DMS153 treated with DMSO at 0.1 percent for 48 hours (cell line): ENCODE data around the gene FAM53B.

Experiments
- DNase-seq: peaks from one replicate; lab custom pipeline; 2025; ENCODE audit not compliant: unreplicated experiment; lab: John Stamatoyannopoulos, UW

FAM53B gene

DNA sequence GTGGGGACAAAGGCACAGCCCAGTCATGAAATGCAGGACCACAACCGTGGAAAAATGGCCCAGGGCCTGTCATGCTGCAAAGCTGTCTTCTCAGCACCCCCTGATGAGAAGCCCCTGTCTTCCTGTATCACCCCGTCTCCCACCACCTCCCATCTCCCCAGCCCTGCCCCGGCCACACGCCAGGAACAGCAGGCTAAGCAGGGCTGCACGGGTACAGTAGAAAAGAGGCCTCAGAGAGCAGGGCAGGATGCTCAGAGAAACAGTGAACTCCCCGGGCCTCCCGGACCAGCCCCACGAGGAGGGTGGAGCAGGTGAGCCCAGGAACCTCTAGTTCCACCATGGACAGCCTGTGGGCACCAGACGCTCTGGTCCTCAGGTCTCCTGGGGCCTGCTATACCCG is 77.7 kb downstream of the FAM53B start:
- no peak for DNase-seq

DNA sequence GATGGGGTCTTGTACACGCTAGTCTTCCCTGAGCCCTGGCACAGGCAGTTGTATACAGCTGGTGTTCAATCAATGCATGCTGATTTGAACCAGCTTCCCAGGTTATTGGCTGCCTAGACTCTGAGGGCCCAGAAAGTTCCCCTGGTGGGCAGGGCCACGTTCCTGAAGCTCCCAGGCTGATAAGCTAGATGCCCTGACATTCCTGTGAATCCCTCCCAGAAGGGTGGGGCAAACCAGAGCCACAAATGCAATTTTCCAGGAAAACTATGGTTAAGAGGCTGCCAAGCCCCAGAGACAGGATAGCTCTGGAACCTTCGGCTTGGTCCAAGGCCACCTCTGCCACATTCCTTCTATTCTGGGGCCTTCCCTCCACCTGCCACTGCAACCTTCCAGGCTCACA is 78.2 kb downstream of the FAM53B start:
- no peak for DNase-seq

DNA sequence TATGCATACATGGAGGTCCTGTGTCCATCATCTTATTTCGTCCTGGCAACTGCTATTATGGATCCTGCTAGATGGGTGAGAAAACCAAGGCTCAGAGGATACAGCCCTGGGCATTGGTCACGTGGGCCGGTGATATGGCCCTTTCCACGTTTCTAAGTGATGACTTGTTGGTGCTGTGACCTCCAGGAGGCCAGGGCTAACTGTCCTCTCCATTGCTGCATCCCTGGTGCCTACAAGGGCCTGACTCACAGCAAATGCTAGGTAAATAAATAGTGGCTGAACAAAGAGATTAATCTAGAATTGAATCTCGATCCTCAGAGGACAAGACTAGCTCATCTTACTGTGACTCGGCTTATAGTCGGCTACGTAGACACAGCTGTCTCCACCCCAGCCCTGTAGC is 78.6 kb downstream of the FAM53B start:
- no peak for DNase-seq

DNA sequence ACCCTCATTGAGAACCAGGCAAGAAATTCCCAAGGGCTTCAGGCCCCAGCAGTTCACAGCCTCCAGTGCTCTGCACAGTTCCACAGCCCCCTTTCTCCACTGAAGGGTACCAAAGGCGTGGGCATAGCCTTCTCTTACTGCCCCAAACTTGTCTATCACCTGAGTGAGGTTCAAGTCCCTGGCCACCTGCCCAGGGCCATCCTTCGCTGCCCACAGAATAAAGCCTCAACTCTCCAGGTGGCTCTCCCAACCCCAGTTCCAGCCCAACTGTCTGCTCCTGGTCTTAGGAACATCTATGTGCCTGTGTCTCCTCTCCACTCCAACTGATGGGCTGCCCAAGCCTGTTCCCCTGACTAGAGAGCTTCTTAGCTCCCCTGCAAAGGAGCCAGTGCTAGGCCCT is 79.1 kb downstream of the FAM53B start:
- no peak for DNase-seq

DNA sequence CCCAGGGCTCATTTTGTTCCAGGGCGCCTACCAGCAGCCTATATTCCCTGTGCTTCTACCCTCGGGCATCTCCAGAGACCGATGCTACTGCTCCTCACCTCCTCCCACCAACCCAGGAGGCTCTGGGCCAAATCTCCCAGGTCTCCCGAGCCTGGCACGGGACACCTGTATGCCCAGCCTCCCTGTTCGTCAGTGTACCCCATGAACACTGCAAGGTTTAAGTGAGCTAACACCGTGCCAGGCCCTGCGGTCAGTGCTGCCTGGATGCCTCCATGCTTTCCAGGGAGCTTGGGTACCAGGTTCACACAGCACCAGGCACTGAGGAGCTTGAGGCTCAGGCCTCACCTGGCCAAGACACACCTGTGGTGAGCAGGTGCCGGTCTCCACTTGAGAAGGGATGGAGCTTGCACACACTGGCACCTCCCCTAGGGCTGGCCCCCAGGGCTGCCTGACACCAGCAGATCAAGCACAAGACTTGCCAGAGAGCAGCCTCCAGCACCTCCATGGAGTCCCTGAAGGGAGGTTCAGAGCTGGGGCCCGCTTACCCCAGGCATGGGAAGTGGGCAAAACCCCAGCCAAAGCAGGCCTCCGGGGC is 80.3 kb downstream of the FAM53B start:
- no peak for DNase-seq

DNA sequence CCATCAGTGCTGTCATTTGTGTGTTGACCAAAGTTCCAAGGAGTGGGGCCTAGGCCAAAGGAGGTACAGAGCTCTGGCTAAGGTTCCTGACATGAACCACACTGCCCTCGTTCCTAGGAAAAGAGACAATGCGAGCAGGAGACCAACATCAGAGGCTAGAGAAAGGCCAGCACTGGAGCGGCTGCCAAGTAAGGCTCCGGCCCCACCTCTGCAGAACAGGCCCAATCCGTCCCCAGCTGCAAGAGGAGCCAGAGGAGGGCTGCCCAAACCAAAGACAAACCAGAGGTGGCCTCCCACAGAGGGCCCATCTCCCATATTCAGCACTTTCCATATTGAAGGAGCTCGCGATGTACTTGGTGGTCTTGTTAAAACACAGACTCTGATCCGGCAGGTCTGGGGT is 81.0 kb downstream of the FAM53B start:
- no peak for DNase-seq

DNA sequence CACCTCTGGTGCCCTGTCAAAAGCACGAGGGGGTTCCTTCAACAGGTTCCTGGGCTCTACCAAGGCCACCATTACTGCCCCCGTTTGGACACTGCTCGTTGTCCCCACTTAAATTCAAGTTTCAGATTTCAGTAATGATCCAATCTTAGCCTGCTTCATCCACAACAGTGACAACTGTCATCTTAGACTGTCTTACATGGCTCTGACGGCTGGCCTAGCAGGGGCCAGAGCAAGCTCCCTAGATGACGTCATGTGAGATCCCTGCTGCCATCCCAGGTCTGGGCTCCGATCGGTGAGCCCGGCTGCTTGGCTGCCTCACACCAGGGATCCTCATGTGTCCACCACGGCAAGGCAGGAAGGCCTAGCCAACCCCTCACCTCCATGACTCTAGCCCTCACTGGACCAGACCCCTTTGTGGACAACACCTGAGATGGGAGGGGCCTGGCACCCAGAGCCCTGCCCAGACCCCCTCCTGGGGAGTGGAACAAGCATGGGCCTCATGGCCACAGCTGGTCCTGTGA is 82.5 kb downstream of the FAM53B start:
- no peak for DNase-seq

DNA sequence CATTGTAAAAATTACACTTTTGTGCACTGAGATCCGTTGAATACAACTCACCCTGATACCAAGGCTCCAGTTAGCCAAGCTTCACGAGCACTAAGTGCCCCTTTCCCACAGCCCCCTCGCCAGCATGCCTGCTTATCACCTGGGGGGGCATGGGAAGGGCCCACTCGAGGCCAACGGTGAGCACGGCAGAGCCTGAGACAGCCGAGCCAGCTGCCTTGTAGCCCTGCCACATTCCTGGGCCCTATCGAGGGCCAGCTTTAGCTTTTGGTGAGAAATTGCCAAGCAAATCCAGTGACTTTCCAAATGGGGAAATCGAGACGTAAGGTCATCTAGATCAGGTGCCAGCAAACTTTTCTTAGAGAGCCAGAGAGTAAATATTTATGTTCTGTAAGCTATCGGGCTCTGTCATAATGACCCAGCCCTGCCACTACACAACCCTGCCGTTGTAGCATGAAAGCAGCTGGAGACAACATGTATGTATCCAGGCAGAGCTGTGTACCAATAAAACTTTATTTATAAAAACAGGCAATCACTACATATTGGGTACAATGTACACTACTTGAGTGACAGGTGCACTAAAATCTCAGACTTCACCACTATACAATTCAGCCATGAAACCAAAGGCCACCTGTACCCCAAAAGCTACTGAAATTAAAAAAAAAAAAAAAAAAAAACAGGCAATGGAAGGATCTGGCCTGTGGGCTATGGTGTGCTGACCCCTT is 83.6 kb downstream of the FAM53B start:
- DNase-seq: no peak

DNA sequence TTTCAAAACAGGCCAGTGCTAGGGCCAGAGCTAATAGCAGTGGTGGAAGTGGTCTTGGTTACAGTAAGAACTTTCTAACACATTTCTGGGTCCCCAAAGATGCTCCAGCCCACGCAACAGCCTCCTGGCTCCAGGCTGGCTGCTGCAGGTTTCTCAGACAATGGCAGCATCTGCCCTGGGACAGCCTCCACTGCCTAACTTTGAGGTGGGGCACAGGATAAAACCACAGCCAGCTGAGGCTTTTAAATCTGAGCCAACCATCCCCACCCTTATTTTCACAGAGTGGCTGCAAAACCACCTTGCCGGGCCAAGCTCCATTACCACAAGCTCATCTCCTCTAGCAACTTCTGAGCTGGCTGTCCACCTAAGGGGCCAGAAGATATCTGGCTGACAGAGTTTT is 84.8 kb downstream of the FAM53B start:
- no peak for DNase-seq

DNA sequence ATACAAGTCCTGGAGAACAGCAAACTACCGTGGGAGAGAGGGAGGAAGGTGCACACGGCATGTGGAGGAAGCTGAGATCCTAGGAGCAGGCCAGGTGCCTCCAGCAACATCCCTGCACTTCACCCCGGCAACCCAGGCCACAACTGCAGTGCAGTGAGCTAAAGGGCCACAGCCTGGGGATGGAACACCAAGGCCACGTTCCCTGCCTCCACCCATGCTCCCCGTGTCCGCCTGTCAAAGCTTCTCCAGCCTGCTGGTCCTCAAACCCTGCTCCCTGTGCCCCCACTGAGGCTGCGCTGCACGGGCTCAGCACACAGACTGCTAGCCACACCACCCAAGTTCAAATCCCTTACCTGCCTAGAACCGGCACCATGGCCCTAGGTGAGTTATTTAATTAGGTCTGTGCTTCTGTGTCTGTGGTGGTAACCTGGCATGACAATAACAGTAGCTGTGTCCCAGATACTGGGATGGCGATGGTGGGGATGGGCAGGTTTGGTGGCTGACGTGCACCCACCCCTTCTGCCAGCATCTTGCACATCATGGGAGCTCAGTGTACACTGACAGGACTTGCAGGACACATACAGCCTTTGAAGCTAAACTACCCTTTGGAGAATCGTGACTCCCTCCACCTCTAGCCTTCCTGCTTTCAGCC is 85.5 kb downstream of the FAM53B start:
- no peak for DNase-seq

DNA sequence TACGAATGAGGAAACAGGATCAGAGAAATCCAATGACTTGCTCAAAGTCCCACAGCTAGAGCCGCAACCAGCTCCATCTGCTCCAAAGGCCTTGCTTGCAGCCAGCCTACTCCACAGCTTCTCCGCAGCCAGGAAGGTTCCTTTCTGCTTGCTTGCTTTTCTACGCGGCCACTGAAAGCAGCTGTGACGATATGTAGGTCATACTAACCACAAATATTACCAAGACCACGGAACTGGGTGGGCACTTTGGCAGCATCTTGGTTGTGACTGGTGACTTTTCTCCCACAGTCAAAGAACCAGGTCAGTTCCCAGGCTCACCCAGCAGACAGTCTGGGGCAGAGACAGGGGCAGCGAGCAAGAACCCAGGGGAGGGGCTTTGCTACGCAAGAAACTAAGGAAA is 86.4 kb downstream of the FAM53B start:
- DNase-seq: no peak

DNA sequence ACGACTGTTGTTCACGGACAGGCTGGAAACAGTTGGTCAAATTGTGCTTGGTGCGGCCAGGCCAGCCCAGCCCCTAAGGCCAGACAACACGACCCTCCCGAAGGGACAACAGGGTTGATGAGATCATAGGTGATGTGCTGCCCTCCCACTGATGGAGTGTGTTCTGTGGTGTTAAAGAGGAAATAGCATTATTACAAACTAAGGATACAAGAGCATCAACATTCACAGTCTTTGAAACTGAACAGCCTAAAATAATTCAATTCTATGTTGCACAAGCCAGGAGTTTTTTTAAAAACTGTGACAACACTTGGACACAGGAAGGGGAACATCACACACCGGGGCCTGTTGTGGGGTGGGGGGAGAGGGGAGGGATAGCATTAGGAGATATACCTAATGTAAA is 87.6 kb downstream of the FAM53B start:
- no peak for DNase-seq

DNA sequence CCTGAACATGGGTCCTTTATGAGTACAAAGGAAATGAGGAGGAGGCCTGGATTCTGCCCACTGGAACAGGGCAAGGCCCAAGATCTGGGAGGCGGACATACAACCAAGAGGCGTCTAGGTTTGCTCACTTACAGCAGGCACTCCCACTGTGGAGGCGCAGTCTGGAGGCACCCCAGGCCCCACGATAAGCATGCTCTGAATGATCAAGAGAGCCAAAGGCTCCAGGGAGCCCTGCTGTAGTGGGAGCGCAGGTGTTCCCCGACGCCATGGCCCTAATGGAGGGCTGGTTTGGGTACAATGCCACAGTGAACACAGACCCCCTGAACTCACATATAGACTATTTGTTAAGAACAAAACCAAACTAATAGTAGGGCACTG is 88.1 kb downstream of the FAM53B start:
- DNase-seq: no peak

DNA sequence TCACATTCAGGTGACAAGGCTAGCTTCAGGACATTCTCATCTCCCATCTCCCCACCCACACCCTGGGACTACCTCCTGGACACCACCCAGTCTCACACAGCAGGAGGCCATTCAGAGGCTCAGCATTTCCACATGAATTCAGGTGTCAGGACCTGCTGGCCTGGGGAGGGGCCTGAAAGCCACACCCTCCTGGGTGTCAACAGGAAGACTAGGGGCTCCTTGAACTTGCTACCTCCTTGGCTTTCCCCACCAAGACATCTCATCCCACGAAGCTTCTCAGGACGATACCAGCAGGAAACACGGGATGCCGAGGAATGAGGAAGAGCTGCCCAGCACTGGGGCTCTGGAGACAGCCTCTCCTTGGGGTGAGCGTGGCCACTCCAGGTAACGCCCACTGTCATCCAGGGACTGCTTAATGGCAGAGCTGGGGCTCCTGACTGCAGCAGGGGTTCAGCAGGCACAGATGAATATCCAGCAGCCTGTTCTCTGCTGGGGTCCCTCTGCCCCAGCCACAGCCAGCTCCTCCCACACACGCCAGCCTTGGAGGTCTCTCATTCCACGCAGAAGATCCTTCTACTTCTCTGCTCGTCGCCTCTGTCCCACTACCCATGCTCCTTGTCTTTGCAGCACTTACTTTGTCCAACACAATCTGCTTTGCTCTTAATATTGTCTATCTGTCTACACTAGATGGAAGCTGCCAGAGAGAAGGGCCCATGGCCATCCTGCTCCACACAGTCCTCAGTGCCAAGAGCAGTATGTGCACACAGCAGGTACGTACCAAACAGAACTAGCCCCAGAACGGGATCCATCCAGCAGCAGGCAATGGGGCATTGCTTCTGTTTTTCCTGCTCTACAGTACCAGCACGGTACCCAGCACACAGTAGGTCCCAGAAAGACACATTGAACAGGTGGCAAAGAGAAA is 88.7 kb downstream of the FAM53B start:
- DNase-seq: no peak

DNA sequence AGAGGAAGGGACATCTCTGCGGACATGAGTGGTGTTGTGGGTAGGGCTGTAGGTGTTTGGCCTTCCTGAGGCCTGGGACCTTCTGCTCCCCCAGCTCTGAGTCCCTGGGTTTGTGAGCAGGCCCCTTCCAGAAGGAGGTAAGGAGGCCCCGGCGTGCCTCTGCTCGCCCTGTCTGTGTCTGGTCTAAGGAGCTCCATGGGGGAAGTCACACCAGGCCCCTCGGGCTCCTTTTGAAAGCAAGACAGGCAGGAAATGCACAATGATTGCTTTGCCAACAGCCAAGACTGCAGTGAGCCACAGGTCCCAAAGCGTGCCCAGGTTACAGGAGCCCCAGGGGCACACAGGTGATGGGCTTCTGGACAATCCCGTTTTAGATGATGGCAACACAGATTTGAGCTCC is 89.5 kb downstream of the FAM53B start:
- no peak for DNase-seq

DNA sequence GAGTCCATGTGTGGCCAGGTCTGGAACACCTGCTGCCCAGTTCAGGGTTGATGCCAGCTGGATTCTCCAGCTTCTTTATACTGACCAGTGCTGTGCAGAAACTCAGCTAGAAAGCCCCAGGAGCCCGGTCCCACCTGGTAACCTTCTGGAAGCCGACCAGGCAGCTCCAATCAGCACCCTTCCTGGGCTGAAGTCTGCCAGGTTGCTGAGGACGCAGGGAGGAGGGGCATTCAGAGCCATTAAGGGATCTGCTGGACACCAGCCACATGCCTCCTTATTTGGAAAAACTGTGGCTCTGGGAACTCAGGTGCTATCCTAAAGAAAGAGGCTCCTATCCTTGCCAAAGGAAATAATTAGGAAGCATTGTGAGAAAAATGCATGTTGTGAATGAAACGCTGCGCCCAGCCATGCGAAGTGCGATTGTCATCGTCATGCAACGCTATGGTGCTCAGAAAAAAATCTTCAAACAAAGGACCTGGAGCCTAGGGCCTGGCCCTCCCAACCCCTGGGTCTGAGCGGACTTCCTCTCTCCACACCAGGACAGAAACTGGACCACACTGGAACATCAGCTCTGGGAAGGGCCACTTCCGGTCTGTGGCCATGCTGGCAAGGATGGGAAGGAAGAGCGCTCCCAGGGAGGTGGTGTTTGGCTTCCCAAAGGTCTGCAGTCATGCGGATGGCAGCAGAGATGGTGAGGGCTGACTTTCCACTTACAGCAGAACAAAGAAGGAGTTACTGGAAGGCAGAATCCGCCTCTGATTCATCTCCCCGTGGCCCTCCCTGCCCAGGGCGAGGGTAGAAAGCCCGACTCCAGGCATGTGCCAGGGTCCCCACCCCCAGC is 90.1 kb downstream of the FAM53B start:
- no peak for DNase-seq

DNA sequence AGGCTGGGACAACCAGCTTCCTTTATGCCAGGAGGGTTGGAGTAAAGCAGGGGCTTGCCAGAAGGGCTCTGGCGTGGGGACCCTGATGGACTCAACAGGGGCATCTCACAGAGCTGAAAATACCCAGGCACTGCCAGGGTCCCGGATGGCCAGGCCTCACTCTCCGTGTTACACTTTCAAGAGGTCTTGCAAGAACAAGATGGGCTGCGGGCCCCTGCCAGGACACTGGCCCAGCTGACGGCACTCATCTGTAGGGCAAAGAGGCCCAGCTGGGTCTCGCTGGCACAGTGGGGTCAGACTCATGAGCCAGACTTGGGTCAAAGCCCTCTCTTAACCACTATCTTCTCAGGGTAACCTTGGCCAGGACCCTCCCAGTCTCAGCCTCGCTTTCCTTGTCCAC is 90.9 kb downstream of the FAM53B start:
- DNase-seq: no peak

DNA sequence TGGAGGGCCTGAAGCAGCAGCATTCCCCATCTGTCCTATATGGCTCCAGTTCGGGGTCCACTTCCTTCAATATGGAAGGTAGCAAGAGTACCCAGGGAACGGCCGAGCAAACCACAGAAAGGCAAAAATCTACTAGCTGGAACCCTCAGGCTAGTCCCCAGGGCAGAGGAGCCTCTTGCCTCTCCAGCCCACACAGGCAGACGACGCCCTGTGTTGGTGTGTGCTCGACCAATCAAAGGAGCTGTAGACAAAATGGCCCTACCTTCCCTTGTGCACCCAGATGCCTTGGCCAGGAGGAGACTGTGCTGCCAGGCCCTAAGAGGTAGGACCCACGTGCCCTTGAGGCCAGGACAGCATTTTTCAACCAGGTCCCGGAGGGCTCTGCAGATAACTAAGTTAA is 91.5 kb downstream of the FAM53B start:
- no peak for DNase-seq

DNA sequence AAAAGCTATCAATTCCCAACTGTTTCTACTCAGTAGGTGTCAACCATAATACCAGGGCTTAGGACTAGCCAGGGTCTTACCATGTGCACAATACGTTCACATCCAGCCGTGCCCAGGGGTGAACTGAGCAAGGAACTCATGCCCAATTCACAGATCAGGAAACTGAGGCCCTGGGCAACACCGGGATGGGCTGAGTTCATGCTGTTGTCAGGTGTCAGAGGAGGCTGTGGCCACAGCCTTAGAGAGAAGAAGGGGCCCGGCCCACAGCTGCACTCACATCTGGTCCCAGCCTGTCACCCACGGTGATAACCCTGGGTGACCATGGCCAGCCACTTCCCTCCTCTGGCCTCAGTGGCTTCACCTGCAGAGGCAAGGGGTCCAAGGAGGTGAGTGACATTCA is 92.0 kb downstream of the FAM53B start:
- no peak for DNase-seq

DNA sequence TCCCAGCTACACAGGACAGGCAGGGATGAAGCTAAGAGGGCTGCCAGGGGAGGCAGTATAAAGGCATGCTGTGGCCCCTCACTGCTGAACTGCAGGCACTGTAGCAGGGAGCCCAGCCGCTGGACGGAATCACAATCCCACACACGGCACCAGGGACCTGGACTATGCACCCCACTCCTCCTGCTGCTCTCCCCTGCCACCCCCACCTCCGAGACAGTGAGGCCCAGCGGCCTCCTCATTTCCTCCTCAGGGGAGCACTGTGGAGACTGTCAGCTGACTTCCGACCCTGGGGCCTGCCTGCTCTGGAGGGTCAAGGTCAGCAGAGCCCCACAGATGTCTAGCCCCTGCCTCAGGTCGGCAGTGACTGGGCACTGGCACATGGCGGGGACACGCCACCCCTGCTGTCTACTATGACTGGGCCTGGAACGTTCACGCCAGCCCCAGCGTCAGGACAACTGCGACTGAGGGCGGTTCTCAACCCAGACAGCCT is 92.7 kb downstream of the FAM53B start:
- no peak for DNase-seq
